ENCODE results near the gene MVB12B.

MVB12B gene

DNA sequence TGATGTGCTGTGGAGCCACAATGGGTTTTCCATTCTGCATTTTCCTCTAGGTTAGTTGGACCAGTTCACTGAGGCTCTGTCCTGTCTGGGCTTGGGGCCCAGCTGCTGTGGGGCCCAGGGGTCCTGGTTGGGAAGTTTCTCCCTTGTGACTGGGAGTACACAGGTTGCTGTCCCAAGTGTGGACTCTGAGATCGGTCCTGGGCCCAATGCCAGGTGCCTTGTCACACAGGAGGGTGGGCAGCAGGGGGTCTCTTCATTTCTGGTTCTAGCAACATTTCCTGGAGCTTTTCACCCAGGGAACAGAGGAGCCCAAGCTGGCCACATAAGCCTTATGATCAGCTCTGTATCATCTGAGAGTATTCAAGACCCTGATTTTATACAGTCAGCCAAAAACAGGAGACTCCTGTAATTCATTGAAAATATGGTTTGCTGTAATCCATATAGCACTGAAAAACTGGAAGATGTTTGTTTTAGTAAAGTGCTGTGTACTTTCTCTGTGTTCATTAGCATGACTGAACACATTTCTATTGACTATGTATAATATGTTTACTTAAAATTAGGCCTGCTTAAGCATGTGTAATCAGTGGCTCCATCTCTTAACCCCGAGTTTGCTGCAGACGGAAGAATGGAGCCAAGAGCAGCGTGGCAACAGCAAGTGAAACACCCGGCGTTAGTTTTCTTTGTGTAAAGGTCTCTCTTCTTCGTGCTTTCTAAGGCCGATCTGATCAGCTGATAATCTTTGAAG is 62.5 kb downstream of the MVB12B start:
- no peak for DNase-seq

DNA sequence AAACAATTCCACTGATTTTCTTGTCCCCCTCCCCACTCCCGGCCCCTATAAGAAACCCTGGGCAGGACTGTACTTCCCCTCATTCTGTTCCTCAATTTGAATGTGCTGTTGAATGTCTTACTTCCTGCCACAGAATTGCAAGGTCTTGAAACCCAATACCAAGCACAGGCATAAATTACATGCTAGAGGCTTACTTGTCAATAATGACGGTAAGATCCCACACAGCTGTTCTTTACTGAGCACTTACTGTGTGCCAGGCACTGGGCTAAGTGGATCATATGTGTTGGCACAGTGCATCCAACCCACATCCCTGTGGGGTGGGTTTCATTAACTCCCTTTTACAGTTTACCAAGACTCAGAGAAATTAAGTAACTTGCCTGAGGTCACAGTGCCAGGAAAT is 63.4 kb downstream of the MVB12B start:
- DNase-seq: no peak

DNA sequence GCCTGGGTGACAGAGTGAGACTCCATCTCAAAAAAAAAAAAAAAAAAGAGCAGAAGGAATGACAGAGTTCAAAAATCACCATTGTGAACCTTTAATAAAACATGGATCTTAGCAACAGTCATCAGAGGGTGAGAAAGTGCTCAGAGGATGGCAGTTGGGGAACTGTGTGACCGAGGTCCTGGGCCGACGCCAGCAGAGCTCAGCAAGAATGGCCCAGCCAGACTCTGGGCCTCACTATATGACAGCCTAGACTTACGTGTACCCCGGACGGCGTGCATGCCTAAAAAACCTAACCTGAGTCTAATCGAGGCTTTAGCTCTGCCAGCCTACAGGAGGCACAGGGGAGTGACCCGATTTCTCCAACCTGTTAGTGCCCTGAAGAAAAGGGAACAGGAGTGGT is 64.3 kb downstream of the MVB12B start:
- no peak for DNase-seq

DNA sequence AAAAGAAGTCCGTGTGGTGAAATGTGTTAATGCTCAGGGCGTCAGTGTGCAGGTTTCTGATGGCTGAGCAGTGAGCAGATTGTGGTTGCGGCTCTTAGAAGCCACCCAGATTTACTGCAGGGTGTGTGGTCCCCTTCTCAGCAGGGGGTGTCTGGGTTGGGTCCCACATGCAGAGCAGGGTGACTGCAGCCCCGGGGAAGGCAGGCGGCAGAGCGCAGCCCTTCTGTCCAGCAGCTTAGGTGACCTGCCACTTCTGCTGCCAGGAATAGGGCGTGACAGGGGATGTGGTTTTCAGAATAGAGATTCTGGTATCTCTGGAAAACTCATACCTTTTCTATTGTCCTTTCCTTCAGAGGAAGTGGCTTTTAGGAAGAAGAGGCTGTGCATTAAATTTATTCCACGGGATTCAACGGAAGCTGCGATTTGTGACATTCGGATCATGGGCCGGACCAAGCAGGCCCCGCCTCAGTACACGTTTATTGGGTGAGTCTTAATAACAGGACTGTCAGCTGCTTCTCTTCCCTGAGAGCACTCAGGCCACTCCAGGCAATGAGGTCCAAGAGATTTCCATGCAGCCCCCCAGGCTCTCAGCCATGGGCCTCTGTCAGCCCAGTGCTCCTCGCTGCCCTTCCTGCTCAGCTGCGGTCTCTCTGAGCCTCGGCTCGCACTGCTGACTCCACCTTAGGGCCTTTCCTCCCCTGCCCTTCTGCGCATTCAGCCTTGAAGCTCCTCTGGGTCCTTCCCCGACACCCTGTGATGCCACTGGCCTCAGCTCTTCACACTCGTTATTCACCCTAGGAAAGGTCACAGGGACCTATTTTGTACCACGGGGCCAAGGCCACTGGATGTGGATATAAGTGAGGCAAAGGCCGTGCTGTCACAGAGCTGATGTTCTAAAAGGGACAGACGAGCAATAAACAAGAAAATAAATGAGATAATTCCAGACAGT is 65.4 kb downstream of the MVB12B start:
- no peak for DNase-seq

DNA sequence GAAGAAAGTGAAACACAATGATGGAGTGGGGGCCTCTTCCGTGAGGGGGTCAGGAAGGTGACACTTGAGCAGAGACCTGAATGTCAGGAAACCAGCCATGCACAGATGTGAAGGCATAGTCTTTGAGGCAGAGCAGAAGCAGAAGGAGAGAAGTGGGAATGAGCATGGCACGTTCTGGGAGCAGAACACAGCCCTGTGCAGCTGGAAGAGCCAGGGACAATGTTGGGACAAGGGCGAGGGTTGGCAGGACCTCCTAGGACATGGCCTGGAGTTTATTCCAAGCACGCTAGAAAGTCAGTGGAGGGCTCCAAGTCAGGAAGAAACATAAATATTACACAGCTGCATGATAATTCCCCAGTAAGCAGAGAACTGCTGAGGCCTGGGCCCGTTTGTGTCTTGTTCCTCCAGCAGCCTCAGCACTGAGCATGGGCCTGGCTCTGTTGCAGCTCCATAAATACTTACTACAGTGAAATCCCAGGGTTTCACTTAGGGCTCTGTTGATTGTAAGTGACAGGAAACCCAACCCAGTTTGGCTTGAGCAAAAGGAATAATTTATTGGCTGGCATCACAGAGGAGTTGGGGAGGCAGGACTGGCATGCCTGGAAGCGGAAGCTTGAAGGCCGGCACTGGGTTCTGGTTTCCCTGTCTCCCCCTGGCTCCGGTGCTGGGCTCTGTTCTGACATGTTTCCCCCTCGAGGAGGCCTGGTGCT is 66.2 kb downstream of the MVB12B start:
- DNase-seq: no peak

DNA sequence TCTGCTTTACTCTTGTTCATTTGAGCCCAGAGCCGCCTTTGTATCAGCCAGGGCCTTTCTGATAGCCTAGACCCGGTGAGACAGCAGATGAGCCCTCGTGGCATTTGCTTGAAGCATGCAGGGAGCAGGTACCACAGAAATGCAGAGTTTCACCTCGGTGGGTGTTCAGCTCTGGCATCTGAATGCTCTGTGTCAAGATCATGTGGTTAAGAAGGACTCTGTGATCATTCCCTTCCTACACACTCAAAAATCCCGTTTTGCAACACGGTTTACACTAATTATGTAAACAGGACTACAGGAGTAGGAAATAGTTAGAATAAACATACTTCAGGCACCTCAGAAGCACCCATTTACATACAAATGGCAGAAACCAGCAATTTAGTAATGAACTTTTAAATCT is 67.2 kb downstream of the MVB12B start:
- DNase-seq: no peak

DNA sequence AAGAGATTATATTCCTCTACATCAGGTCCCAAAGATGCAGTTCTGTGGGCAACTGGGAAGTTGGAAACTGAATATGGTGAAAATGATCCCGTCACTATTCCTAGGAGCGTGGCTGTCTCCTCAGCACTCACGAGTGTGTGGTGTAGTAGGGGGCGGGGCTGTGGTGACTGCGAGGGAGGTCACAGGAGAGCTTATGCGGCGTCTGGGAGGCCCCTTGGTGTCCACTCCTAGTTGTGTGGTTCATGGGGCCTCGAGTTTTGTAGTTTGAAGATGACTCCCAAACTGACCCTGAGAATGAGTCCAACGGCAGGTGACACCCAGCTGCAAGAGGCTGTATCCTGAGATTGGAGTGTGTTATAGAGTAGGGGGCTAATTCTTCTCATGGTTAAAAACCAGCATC is 68.2 kb downstream of the MVB12B start:
- no peak for DNase-seq

DNA sequence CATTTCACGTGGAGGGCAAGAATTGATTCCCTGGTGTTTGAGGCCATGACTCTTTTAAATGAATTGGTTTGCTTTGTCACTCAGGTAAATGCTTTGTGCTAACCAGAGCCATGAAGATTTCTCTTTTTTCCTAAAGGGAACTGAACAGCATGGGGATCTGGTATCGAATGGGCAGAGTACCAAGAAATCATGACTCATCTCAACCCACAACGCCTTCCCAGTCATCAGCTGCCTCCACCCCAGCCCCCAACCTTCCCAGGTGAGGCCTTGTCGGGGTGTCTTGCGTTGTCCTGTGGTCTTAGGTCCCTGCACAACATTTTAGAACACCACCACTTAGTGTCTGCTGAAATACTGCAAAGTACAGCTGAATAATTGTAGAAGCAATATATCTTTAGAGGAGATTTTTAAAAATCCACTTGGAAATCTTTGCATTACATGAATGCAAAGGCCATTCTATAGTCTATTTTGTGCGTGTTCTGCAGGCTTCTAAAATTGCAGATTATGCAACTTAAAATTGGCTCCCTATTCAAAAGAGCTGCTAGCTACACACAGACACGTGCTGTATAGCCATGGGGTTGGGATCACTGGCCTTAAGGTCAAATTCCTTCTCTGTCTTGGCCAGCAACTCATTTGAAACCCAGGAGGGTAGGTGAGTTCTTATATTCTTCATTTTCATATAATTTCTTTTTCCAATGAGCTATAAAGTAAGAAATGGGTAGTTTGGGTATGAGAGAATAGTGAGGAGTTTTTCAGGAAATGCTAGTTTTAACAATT is 69.0 kb downstream of the MVB12B start:
- DNase-seq: no peak

DNA sequence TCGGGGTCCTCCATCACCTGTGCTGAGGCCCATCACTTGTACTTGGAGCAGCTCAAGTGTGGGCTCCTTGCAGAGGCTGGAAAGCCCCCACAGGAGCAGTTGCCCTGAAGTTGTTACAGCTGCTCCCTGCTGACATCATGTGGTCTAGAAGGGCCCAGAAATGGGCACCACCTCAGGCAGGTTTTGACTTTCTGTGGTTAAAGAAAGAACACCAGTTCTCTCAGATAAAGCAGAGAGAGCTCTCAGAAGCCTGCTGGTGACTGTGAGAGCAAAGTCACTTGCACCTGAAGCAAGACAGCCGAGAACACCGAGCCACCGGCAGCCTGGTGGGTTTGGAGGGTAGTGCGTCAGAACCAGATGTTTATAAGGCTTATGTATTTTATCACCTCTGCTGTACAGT is 70.4 kb downstream of the MVB12B start:
- peak; percentile 42 to 59 for DNase-seq

DNA sequence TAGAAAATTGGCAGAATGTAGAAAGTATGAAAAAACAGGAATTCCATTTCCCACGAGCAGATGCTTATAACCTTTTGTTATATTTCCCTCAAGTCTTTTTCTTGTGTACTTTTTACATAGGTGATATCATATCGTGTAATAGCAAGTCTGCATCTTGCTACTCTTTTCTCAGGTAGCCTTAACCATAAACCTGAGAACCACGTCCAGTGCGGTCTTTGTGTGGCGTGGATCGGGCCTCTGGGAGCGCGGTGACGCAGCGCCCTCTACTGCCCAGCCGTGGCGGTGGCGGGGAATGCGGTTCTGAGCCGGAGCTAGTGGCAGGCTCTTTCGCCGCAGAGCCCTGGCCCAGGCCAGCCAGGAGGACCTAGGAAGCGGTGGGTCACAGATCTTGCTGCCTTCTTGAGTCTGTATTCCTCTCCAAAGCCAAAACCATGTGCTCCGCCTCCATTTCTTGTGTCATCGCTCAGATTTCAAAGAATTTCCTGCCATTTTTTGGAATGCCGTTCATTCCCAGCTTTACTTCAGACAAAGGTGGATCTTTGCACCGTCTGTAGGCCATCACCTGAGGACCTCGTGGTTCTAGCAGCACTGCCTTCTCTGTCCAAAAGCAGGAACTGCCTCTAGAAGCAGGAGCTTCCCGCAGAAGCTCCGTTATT is 71.9 kb downstream of the MVB12B start:
- peak; percentile 78 to 84 for DNase-seq

DNA sequence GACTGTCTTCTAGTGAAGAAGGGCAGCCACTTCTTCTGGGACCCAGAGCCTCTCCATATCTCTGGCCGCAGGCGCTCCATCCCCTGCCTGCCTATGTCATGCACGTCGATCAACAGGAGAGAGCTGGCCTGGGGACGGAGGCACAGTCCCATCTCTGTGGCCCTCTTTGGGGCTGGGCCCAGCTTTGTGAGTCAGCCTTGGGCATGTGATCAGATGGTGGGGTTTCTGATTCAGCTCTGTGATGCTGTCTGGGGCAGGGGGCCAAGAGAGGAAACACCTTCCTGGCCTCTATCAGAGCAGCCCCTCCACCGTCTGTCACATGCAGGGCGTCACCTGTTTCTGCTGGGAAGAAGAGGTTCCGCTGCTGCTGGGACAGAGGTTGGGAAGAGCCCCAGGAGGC is 72.6 kb downstream of the MVB12B start:
- no peak for DNase-seq

DNA sequence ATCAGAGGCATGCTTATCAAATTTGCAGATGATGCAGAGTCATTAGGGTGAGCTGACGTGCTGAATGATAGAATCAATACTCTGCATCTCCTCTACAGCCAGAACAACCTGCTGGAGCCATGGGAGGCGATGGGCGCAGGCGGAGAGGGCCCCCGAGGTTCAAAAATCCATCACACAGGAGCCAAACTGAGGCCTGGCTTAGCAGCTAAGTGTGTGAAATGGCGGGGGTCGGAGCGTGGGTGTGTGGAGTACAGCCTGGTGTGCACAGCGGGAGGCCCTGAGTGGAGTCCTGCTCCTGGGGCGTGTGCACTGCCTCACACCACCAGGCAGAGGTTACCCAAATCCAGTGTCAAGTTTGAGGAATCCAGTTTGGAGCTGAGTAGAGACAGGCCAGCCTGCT is 73.2 kb downstream of the MVB12B start:
- no peak for DNase-seq

DNA sequence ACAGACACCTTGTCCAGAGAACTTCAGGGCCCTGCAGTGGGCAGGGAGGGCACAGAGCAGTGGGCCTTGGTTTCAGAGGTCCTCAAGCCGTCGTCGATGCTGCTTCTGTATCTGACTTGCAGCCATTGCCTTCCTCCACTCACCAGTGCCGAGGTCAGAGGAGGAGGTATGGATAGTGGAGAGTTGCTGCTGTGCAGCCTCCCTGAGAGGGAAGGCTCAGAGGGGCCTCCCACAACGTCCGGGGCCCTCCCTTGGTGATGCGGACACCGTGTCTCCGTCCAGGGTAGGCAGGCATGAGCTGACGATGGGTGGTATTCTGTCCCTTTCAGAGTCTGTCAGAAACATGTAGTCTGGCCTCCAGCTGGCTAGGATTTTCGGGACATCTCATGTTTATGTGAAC is 73.9 kb downstream of the MVB12B start:
- no peak for DNase-seq

DNA sequence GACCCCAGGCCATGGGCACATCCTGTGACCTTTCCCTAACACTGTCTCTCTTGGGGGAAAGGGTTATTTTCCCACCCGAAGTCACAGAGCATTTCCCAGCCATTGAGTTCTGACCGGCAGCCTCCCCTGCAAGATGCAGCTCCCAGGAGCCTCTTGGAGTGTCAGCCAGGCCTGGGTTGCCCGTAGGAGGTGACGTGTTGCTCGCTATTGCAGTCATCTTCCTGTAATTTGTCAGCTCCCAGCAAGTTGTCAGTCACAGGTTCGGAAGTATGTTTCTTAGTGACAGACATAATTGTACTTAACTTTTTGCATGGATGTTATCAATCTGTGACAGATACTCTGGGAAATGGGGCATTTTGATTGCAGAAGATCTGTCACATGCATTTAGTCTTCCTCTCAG is 74.5 kb downstream of the MVB12B start:
- no peak for DNase-seq

DNA sequence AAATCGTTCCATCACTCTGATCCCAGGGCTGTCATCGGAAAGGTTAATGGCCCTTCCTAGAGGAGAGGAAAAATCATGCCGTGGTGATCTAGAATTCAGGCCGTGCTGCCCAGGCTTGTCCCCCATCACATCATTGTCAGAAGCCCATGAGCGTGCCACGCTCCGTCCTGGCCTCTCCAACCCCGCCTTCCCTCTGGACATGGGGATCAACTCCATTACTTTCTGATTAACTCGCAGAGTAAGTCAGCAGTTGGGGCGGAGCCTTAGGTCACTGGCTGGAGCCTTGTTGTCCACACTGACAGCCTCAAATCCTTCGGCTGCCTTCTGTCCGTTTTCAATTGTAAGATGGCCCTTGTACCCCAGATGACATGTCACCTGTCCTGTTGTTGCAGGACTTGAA is 75.0 kb downstream of the MVB12B start:
- DNase-seq: no peak

DNA sequence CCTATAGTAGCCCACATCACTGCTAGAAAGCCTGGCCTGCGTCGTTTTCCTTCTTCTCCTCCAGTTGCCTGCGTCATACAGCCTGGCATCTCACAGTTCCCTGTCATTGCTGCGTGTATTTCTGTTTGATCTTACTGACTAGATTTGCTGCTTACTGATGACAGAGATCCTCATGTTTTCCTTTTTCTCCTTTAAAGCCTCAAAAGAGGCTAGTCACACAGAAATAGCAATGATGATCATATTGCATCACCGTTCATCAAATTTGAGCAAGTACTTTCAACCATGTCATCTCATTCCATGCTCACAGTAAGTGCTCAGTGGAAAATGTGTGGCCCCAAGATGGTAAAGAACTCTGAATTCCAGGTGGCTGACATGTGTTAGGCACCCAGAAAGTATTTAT is 76.8 kb downstream of the MVB12B start:
- DNase-seq: no peak

DNA sequence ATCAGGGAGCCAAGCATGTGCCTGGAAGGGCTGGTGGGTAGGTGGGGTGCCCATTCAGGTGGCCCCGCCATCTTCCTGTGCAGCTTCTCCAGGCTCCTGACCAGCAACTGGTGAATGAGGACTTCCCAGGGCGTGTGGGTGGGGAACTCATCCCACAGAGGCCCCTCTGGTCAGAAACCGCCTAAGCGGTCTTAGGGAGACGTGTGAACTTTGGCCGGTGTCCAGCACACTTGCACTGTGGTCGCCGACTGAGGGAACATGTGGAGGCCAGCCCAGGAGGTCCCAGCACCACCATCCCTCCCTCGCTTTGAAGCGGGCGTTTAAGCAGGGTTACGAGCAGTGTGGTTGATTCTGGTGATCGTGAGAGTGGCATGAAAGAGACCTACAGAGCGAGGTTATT is 77.8 kb downstream of the MVB12B start:
- no peak for DNase-seq

DNA sequence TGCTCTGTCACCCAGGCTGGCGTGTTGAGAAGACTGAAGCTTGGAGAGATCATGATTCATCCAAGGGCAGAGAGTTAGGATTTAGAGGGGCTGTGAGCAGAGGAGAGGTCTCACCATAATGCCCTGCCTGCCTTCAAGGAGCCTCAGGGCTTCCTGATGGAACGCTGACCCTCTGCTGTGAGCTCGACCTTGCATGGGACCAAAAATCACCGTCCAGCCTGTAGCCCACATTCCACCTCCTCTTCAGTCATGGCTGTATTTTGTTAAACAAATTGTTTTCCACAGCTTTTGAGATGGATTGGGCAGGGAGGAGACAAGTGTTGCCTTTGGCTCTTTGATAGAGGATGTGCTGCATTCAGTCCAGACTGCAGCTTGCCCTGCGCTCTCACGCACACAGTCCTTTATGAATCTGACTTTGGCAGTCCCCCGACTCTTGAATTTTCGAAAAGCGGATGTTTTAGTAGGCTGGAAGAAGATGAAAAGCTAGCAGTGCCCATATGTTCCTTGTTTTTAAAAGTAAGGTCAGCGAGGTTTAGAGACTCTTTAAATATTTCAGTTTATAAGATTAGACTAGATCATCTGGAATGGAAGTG is 79.5 kb downstream of the MVB12B start:
- DNase-seq: no peak

DNA sequence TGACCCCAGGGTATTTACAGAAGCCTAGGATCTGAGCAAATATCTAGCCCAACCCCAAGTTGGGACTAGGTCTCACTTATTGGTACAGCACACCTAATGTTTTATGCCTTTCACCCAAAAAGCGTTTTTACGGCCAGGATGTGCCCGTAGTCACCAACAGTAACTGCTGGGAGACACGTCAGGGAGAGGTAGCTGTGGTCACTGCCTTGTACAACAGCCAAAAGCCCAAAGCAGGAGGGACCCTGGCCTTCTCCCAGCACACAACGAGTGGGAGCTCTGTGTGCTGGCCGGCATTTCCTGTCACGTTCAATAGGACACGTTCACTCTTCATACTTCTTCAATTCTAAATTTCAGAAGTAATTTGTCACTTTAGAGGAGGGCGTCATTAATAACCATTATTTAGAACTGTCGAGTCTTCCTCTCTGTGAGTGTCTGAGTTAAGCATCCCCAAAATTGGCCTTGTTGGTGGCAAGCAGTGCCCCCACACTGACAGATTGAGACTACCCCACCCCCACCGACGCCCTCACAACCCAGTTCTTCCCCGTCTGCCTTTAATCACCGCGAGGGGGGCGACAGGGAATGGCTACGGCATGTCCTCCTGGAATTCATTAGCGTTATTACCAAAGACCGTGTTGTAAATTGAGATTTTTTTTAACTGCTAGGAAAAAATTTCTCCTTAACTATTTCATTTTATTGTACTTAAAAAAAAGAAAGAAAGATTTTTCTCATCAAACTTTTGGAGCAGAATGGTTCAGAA is 80.7 kb downstream of the MVB12B start:
- DNase-seq: no peak

DNA sequence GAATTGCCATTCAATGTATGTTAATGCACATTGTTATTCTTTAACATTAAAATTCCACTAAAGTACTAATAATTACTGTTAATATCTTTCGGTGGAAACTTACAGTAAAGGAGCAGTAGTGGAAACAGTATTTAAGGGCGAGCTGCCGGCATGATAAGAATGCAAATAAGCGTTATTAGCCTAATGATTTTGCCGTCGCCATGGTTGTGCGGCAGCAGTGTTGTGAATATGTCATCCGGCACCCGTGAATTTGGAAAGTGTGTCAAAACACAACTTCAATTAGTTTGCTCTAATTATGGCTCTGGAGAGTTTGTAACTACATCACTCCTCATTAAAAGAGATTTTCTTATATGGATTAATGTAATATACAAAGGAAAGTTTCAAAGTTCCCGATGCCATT is 81.4 kb downstream of the MVB12B start:
- no peak for DNase-seq

DNA sequence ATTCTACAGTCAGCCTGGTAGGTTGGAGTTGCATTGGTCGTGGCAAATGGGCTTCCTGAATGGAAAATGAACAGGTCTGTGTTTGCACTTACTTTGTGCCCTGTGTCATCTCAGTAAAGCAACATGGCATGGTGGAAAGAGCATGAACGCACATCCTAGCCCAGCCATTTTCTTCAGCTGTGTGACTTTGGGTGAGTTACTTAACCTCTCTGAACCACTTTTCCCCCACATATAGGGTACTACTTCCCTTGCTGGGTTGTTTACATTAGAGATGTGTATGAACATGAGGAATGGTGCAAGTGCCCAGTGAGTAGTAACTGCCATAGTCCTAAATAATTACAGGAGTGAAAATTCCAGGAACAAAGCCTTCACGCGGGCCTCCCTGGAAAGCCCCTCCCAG is 83.6 kb downstream of the MVB12B start:
- no peak for DNase-seq

Measured in stimulated activated CD4-positive, alpha-beta T cell treated with anti-CD3 and anti-CD28 coated beads, Interleukin-2, amount 100 ng/mL, for 24 hours (primary cell).